ENCODE results near the gene FCGR3A.
"Not testable (repeated sequence)": the region's sequence is repeated elsewhere in the genome, so short reads cannot be mapped to it uniquely, and the experiment has no call there.

GRCh38 chr1:161579856-161580507 lies 30.4 kb upstream of the FCGR3A start:
- not testable (repeated sequence) for TF ChIP-seq CTCF (conservative IDR thresholded peaks at IDR 0.05; ENCODE audit: low read depth, low read length); POLR2A (IDR thresholded peaks at IDR 0.05; ENCODE audit: low read depth, low read length); CEBPB (IDR thresholded peaks at IDR 0.05; ENCODE audit: low read depth, low read length)

All from IMR-90 (cell line).